HS-27A (cell line): ENCODE measurements around the gene SERPINB8.

ENCODE experiments used
- DNase-seq: peaks from one replicate; pipeline ENCODE4 v3.0.0-alpha.2; 2012; ENCODE audit warnings: low read depth, missing footprints

SERPINB8 gene

GRCh38 chr18:63964908-63965307 is 5.0 kb upstream of the SERPINB8 start:
- no peak for DNase-seq

DNA sequence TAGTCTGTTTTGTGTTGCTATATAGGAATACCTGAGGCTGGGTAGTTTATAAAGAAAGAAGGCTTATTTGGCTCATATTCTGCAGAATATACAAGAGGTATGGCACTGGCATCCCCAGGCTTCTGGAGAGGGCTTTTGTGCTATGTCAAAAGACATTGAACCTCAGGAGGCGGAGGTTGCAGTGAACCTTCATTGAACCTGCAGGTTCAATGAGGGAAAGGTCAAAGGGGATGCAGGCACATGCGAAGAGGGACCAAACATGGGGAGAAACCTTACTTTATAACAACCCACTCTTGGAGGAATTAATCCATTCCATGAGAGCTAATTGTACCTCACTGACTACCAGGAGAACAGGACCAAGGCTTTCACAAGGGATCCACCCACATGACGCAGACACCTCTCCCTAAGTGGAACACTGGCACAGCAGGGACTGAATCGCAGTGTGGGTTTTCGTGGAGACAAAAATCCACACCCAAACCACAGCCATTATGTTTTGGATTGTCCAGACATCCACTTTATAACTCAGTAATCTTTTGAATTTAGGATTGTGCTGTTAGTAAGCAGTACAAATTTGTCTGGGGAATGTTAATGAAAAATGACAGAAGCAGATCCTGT is 4.1 kb upstream of the SERPINB8 start:
- DNase-seq = no peak

DNA sequence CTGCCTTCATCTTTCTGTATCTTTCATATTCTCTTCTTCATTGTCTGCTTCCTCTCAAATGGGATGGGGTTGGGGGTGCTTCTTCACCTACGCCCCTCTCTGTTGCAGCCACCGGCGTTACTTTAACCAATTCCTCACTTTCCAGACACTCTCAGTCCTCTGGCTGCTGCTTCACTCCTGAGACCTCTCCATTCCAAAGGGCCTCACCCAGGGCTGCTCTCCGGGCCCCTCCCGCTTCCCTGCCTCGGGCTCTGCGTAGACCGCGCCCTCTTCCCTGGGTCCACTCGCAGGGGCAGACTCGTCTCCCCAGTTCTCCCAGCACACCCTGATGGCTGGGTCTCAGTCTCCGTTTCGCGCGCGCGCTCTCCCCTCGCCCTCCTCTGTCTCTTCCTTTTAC is 926 bp downstream of the SERPINB8 start:
- DNase-seq = no peak

DNA sequence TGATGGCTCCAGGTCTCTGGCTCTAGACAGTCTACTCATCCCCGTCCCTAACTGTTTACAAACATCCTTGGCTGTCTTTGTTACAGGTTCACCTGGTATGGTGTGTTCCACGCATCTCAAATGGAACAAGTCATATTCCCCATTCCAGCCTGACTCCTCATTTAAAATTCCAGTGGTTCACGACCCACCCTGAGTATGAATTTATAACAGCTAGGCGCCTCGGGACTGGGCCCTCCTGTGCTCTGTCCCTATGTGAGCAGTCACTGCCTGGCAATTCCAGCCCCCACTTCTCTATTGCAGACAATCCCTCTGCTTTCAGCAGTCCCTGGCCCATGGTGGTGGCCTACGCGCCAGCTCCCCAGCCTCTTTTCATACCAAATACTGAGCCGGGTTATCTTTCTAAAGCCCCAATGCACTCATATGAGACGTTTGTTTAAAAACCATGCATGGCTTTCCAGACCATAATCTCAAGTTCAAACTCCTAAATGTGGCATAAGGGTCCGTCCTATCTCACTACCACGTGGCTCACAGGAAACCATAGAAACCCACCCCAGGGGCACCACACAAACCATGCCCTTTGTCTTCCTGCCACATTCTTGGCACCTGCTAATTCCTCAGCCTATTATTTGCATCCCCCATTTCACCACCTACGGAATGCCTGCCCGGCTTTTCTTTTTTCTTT is 1.6 kb downstream of the SERPINB8 start:
- DNase-seq = no peak

GRCh38 chr18:63972002-63972376 is 2.1 kb downstream of the SERPINB8 start:
- DNase-seq = no peak

GRCh38 chr18:63974991-63975390 is 5.1 kb downstream of the SERPINB8 start:
- no peak for DNase-seq

DNA sequence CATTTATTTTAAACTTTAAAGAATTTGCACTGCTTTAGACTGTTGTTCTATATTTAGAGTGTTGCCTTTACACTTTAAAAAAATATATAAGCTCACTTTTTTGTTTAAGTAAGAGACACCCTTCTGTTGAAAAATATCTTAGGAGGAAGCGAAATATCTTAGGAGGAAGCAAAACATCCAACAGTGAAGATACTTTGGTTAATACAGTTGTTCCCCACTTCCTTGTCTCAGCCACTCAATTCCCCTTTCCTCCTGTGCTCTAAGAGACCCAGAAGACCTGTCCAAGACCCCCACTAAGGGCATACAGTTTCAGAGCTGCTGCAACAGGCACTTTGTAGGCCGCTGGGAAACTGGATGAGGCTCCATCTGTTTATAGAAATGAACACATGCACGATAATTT is 5.7 kb downstream of the SERPINB8 start:
- DNase-seq = no peak

DNA sequence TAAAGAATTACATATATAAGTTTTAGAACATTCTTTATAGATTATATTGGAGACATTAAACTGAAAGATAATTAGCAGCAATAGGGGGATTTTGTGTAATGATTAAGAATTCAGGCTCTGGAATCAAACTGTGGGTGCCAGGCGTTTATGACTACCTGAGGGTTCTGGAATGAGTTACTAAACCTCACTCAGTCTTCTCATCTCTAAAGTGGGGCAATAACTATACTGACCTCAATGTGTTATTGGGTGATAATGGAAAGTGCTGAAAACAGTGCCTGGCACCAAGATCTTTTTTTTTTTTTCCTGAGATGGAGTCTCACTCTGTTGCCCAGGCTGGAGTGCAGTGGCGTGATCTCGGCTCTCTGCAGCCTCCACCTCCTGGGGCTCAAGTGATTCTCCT is 7.2 kb downstream of the SERPINB8 start:
- no peak for DNase-seq

- DNase-seq = peak; percentile 17
These were observed 9.6 kb downstream of the SERPINB8 start for GRCh38 chr18:63979409-63979920.

DNA sequence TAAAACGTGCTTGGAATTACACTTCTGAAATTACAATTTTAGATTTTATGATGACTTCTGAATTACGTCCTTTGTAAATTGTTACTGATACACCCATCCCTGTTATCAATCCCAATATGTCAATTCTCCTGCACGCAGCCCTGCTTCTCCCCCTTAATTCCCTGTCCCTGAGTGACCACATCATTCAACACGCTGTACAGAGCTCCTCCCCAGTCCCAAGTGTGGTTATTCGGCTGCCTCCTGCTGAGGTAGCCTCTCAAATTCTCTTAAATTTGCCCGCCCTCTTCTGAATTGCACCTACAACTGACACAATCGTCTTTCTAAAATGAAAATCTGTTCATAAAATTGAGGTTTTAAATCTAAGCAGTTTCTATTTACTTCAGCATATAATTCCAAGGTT is 10.1 kb downstream of the SERPINB8 start:
- DNase-seq = no peak

- DNase-seq = no peak
These were observed 11.1 kb downstream of the SERPINB8 start for GRCh38 chr18:63980896-63981460.

GRCh38 chr18:63981719-63982118 is 11.8 kb downstream of the SERPINB8 start:
- DNase-seq = no peak

GRCh38 chr18:63982361-63982760 is 12.5 kb downstream of the SERPINB8 start:
- DNase-seq = no peak

- DNase-seq = no peak
These were observed 17.0 kb downstream of the SERPINB8 start for GRCh38 chr18:63986885-63987284.

- DNase-seq = no peak
These were observed 17.9 kb downstream of the SERPINB8 start for GRCh38 chr18:63987743-63988142.

GRCh38 chr18:63992751-63993150 is 22.9 kb downstream of the SERPINB8 start:
- DNase-seq = no peak

DNA sequence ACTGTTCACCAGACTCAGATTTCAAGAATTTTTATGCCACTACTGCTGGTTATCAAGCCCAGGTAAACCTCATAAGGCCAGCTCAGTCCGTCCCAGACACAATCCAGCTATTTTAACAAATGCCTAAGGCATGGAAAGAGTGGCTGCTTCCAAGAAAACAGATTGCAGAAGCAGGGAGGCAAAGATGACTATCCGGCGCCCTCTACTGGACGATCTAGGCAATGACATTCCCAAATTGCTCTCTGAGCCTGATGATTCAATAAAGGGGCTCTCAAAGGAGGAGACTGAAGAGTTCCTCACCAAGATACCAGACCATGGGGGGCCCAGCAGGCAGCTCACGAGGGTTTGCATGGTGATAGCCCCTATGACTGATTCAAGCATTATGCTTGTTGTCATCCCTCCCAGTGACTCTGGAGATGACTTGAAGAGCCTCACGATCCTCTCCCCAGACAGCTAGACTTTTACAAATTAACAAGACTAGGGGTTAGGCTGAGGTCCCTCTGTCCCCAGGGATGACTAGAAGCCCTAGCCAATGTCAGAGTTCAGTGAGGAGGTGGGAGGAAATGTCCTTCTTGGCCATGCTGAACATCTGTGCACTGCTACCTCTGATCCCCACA is 25.0 kb downstream of the SERPINB8 start:
- peak; percentile 30 for DNase-seq

GRCh38 chr18:63997041-63997440 is 27.2 kb downstream of the SERPINB8 start:
- DNase-seq = no peak

- no peak for DNase-seq
These were observed 27.7 kb downstream of the SERPINB8 start for GRCh38 chr18:63997606-63998005.

DNA sequence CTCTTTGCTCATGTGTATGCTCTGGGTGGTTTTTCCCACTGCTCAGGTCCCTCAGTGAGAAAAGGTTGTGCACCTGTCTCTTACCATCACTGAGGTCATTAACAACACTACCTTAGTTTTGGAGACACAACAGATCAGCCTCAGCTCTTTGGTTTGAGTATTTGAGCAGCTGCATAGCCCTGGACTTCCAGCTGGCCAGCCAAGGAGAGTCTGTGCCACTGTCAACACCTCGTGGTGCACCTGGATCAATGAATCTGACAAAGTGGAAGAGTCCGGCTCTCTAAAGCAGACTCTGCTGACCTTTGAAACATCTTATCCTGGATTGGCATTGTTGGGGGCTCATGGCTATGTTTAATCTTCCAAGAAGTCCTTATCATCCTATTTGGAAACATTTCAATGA is 30.0 kb downstream of the SERPINB8 start:
- no peak for DNase-seq

DNA sequence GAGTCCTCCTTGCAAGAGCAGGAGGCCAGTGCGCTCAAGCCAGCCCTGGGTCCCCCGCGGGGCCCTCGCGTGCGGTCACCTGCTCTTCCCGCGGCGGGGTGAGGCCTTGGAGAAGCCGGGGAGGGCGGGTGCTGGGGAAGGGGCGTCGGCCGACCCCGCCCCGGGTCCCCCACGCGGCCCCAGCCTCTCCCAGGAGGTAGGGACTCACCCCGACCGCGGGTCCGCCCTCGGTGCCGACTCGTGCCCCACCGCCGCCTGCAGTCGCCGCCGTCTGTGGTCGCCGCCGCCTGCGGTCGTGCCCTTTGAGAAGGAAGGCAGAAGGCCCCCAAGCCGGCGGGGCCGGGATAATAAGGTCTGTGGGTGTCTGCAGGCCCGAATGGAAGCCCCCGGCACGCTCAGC is 32.7 kb downstream of the SERPINB8 start:
- no peak for DNase-seq

DNA sequence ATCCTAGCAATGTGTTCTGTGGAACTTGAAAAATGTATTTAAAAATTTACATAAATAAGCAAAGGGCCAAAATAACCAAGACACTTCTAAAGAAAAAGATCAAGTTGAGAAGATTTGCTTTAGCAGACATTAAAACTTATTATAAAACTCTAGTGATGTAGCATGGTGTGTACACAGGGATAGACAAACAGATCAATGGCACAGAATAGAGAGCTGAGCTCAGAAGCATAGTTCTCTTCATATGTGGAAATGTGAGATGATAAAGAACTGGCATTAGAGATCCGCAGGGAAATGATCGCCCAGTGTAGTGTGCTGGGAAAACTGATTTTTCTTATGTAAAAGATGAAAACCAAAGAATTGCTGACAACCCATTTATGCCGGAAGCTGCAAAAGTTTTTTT is 39.4 kb downstream of the SERPINB8 start:
- DNase-seq = no peak

GRCh38 chr18:64011513-64011912 is 41.6 kb downstream of the SERPINB8 start:
- no peak for DNase-seq
